ENCODE measurements around the gene CLDN14. TPM values are rescaled to one million over a fixed set of nuclear protein-coding genes. Genes with fewer than 3 reads are reported as not detected.

The CLDN14 gene
- polyA plus RNA-seq, 4 donors: 0.09 TPM; not detected in 3

DNA sequence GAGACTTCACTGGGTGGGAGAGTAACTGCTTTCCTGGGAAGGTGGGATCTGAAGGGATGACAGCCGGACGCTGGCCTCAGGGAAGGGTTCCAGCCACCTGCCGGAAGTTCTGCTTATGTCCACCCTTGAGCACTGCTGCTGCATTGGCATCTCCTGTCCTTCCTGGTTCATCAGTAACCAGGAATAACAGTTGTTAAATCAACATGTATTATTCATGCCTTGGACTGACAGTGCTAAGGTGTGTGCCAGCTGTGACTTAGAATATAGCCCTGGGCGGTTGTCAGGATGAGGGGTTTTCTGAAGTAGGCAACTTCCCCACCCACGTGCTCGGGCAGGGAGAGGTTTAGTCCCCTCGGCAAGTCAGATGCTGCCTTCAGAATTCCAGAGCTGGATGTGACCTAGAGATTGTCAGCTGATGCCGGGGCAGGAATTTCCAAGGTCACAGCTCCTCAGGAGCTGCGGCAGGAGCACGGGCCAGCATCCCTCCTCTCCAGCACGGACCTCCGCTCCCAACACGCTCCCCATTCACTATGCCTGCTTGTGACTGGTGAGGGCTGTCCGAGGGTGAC is 17.9 kb downstream of the CLDN14 start:
- H3K4me3 ChIP-seq (ENCODE audit: low read depth in 1 of 3, low read length in 3 of 3): no peak overlapping the region
- no peak overlapping the region for H3K27ac ChIP-seq (ENCODE audit: low read depth in 1 of 3, low read length in 2 of 3)
- H3K4me1 ChIP-seq (ENCODE audit: control insufficient read depth in 3 of 3, insufficient read depth in 2 of 3, low read depth in 1 of 3, low read length in 2 of 3): no peaks in the 10 kb centered on the region

DNA sequence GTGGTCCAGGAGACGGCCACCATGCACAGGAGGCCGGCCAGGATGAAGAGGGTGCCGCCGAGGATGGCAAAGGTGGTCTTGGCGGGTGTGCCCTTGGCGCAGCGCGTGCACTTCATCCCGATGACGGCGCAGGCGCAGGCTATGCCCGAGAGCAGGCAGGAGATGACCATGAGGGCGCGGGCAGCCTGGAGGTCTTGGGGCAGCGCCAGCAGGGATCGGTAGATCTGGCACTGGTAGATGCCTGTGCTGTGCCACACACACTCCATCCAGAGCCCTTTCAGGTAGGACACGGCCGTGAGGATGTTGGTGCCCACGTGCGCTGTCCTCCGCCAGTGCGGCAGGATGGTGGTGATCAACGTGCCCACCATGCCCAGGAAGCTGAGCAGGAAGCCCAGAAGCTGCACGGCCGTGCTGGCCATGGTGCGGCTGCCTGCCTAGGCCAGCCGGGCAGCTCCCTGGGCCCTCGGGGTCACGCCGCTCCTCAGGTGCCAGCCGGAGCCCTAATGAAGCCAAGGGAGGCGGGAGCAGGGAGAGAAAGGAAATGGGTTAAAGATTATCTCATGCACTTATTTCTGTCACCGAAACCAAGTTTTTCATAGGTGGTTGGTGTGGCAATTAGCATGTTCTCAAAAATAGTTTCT is 18.5 kb downstream of the CLDN14 start:
- Histone ChIP-seq H3K4me3 (ENCODE audit: low read depth in 1 of 3, low read length in 3 of 3) (no peak overlapping the region), H3K9me3 (ENCODE audit: control insufficient read depth in 2 of 2, insufficient read depth in 1 of 2, low read depth in 1 of 2, low read length in 1 of 2) (no peaks in the 10 kb centered on the region), H3K36me3 (ENCODE audit: control insufficient read depth in 3 of 3, insufficient read depth in 2 of 3, low read depth in 1 of 3, low read length in 3 of 3) (no peaks in the 10 kb centered on the region), H3K4me1 (ENCODE audit: control insufficient read depth in 3 of 3, insufficient read depth in 2 of 3, low read depth in 1 of 3, low read length in 2 of 3) (no peaks in the 10 kb centered on the region), H3K27me3 (ENCODE audit: control insufficient read depth in 3 of 3, insufficient read depth in 3 of 3, low read length in 3 of 3) (peaks cover 0 to 3% (median 0%) of the 10 kb centered on the region in 3 donors), H3K27ac (ENCODE audit: low read depth in 1 of 3, low read length in 2 of 3) (no peak overlapping the region)
- DNase-seq (no peak), FAIRE-seq (no peak)
- WGBS, 3 donors: 86 to 92% (median 89%) methylated on average over 34 of the region's 34 CpGs

More for the DNA sequence above, 17.9 kb downstream of the CLDN14 start:
- H3K27me3 ChIP-seq (ENCODE audit: control insufficient read depth in 3 of 3, insufficient read depth in 3 of 3, low read length in 3 of 3): peaks cover 0 to 3% (median 0%) of the 10 kb centered on the region in 3 donors
- no peaks in the 10 kb centered on the region for H3K36me3 ChIP-seq (ENCODE audit: control insufficient read depth in 3 of 3, insufficient read depth in 2 of 3, low read depth in 1 of 3, low read length in 3 of 3)
- no peaks in the 10 kb centered on the region for H3K9me3 ChIP-seq (ENCODE audit: control insufficient read depth in 2 of 2, insufficient read depth in 1 of 2, low read depth in 1 of 2, low read length in 1 of 2)
- FAIRE-seq (no peak), DNase-seq (no peak)
- 54 to 66% (median 61%) methylated on average over 14 of the region's 14 CpGs for WGBS, 3 donors

DNA sequence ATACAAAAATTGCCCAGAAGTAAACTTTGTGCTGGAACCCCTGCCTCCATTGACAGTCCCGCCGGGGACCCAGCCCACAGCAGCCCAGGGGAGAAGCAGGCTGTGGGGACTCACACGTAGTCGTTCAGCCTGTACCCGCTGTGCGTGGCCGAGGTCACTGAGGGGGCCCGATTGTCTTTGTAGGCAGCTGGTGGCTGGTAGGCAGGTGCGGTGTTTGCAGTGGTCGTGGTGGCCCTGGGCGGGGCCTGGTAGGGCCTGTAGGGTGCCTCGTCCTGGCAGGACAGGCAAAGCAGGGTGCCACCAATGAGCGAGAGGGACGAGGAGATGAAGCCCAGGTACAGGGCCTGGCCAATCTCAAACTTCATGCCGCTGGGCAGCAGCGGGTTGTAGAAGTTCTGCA is 19.1 kb downstream of the CLDN14 start:
- DNase-seq: no peak
- Histone ChIP-seq H3K27me3 (ENCODE audit: control insufficient read depth in 3 of 3, insufficient read depth in 3 of 3, low read length in 3 of 3) (peaks cover 0 to 3% (median 0%) of the 10 kb centered on the region in 3 donors), H3K36me3 (ENCODE audit: control insufficient read depth in 3 of 3, insufficient read depth in 2 of 3, low read depth in 1 of 3, low read length in 3 of 3) (no peaks in the 10 kb centered on the region), H3K9me3 (ENCODE audit: control insufficient read depth in 2 of 2, insufficient read depth in 1 of 2, low read depth in 1 of 2, low read length in 1 of 2) (no peaks in the 10 kb centered on the region), H3K4me1 (ENCODE audit: control insufficient read depth in 3 of 3, insufficient read depth in 2 of 3, low read depth in 1 of 3, low read length in 2 of 3) (no peaks in the 10 kb centered on the region), H3K27ac (ENCODE audit: low read depth in 1 of 3, low read length in 2 of 3) (no peak overlapping the region), H3K4me3 (ENCODE audit: low read depth in 1 of 3, low read length in 3 of 3) (no peak overlapping the region)
- no peak for FAIRE-seq
- WGBS, 3 donors: 83 to 87% (median 87%) methylated on average over 16 of the region's 16 CpGs

DNA sequence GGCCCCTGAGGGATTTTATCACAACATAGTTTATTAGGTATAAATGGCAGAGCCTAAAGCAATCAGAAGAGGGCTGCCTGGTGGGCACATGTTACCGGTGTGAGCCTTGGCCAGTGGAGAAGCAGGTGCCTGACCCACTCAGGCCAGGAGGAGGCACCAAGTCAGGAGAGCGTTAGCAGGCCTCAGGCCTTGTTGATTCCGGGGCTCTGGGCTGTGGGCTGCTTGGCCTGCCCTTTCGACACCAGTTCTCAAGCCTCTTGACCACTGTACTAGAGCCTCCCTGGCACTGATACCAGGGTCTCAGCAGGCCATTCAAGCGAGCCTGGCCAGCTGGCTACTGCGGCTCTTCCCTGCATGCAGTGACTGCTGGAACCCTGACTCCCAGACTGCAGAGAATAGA is 20.8 kb downstream of the CLDN14 start:
- FAIRE-seq (no peak), DNase-seq (no peak)
- Histone ChIP-seq H3K4me3 (ENCODE audit: low read depth in 1 of 3, low read length in 3 of 3) (no peak overlapping the region), H3K36me3 (ENCODE audit: control insufficient read depth in 3 of 3, insufficient read depth in 2 of 3, low read depth in 1 of 3, low read length in 3 of 3) (no peaks in the 10 kb centered on the region), H3K27me3 (ENCODE audit: control insufficient read depth in 3 of 3, insufficient read depth in 3 of 3, low read length in 3 of 3) (peaks cover 0 to 3% (median 0%) of the 10 kb centered on the region in 3 donors), H3K4me1 (ENCODE audit: control insufficient read depth in 3 of 3, insufficient read depth in 2 of 3, low read depth in 1 of 3, low read length in 2 of 3) (no peaks in the 10 kb centered on the region), H3K9me3 (ENCODE audit: control insufficient read depth in 2 of 2, insufficient read depth in 1 of 2, low read depth in 1 of 2, low read length in 1 of 2) (no peaks in the 10 kb centered on the region), H3K27ac (ENCODE audit: low read depth in 1 of 3, low read length in 2 of 3) (no peak overlapping the region)
- 92 to 96% (median 94%) methylated on average over 6 of the region's 6 CpGs for WGBS, 3 donors

DNA sequence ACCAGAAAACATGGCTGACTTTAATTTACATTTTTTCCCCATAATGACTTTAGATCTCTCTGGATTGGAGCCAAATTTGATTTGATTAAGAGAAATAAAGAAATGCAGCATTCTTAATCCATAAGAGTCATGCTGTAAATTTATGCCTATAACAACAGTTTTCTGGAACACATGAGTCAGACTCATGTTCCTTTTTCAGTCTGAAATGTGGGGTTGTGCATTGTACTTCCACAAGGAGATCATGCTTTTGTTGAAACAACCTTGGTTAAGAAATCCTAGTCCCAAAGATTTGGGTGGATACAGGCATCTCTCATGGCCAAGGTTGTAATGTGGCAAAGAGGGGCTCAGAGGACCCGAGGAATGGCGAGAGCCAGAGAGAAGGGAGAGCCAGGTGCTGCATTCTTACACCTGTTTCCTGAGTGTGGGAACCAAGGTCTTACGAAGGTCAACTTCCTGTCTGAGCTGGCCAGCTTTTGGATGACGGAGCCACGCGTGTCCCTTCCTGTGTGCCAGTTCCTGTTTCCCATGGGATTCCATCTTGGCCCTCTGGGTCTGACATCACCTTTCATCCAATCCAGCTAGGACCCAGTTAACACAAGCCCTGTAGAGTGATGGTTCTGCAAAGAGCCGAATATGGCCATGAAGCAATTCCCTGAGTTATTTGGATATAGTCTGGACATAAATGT is 23.1 kb downstream of the CLDN14 start:
- no peak for FAIRE-seq
- Histone ChIP-seq H3K36me3 (ENCODE audit: control insufficient read depth in 3 of 3, insufficient read depth in 2 of 3, low read depth in 1 of 3, low read length in 3 of 3) (no peaks in the 10 kb centered on the region), H3K27me3 (ENCODE audit: control insufficient read depth in 3 of 3, insufficient read depth in 3 of 3, low read length in 3 of 3) (no peaks in the 10 kb centered on the region), H3K9me3 (ENCODE audit: control insufficient read depth in 2 of 2, insufficient read depth in 1 of 2, low read depth in 1 of 2, low read length in 1 of 2) (no peaks in the 10 kb centered on the region), H3K4me1 (ENCODE audit: control insufficient read depth in 3 of 3, insufficient read depth in 2 of 3, low read depth in 1 of 3, low read length in 2 of 3) (no peaks in the 10 kb centered on the region), H3K4me3 (ENCODE audit: low read depth in 1 of 3, low read length in 3 of 3) (no peak overlapping the region), H3K27ac (ENCODE audit: low read depth in 1 of 3, low read length in 2 of 3) (no peak overlapping the region)
- WGBS, 3 donors: 71 to 86% (median 74%) methylated on average over 7 of the region's 7 CpGs
- DNase-seq: no peak

DNA sequence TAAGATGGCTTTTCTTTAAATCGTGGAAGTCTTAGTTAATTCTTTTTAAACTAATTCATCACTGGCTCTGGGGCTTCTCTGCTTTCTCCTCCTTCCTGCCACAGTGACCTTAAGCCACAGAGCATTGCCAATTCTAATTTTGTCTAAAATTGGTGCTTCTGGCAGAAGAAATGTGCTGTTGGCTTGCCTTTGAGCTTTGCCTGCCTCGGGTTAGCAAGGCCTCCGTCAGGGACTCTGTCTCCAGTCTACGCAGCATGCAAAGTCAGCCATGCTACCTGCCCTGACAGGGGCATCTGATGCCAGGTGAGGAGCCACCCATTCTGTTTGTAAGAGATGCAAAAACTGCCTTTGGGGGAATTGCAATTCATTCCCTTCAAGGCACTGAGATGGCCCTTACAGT is 25.2 kb downstream of the CLDN14 start:
- FAIRE-seq: no peak

DNA sequence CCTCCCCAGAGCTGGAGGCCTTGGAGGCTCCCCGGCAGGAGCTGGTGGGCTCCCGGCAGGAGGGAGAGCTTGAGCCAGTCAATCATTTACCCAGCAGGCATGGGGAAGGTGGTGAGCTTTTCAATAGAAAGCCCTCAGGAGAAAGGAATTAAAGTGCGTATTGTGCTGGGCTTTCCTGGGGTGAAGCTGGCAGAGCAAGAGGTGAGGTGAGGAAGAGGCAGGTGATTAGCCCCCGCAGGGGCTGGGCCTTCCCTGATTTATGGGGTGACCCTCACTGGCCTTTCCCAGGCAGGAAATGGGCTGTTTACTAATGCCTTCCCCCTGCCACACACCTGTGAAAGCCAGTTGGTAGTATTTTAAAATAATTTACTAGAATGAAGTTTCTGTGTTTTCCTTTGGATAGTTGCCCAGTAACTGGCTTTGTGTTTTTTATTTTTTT is 25.8 kb downstream of the CLDN14 start:
- Histone ChIP-seq H3K4me1 (ENCODE audit: control insufficient read depth in 3 of 3, insufficient read depth in 2 of 3, low read depth in 1 of 3, low read length in 2 of 3) (no peaks in the 10 kb centered on the region), H3K27ac (ENCODE audit: low read depth in 1 of 3, low read length in 2 of 3) (no peak overlapping the region), H3K9me3 (ENCODE audit: control insufficient read depth in 2 of 2, insufficient read depth in 1 of 2, low read depth in 1 of 2, low read length in 1 of 2) (no peaks in the 10 kb centered on the region), H3K36me3 (ENCODE audit: control insufficient read depth in 3 of 3, insufficient read depth in 2 of 3, low read depth in 1 of 3, low read length in 3 of 3) (no peaks in the 10 kb centered on the region), H3K27me3 (ENCODE audit: control insufficient read depth in 3 of 3, insufficient read depth in 3 of 3, low read length in 3 of 3) (no peaks in the 10 kb centered on the region), H3K4me3 (ENCODE audit: low read depth in 1 of 3, low read length in 3 of 3) (no peak overlapping the region)
- FAIRE-seq (no peak), DNase-seq (no peak)
- 16 to 42% (median 34%) methylated on average over 3 to 4 of the region's 4 CpGs for WGBS, 3 donors

More for the DNA sequence above, 25.2 kb downstream of the CLDN14 start:
- Histone ChIP-seq H3K9me3 (ENCODE audit: control insufficient read depth in 2 of 2, insufficient read depth in 1 of 2, low read depth in 1 of 2, low read length in 1 of 2) (no peaks in the 10 kb centered on the region), H3K4me3 (ENCODE audit: low read depth in 1 of 3, low read length in 3 of 3) (no peak overlapping the region), H3K4me1 (ENCODE audit: control insufficient read depth in 3 of 3, insufficient read depth in 2 of 3, low read depth in 1 of 3, low read length in 2 of 3) (no peaks in the 10 kb centered on the region), H3K27ac (ENCODE audit: low read depth in 1 of 3, low read length in 2 of 3) (no peak overlapping the region), H3K27me3 (ENCODE audit: control insufficient read depth in 3 of 3, insufficient read depth in 3 of 3, low read length in 3 of 3) (no peaks in the 10 kb centered on the region), H3K36me3 (ENCODE audit: control insufficient read depth in 3 of 3, insufficient read depth in 2 of 3, low read depth in 1 of 3, low read length in 3 of 3) (no peaks in the 10 kb centered on the region)
- 62 to 78% (median 74%) methylated on average over 4 of the region's 4 CpGs for WGBS, 3 donors
- DNase-seq: no peak

DNA sequence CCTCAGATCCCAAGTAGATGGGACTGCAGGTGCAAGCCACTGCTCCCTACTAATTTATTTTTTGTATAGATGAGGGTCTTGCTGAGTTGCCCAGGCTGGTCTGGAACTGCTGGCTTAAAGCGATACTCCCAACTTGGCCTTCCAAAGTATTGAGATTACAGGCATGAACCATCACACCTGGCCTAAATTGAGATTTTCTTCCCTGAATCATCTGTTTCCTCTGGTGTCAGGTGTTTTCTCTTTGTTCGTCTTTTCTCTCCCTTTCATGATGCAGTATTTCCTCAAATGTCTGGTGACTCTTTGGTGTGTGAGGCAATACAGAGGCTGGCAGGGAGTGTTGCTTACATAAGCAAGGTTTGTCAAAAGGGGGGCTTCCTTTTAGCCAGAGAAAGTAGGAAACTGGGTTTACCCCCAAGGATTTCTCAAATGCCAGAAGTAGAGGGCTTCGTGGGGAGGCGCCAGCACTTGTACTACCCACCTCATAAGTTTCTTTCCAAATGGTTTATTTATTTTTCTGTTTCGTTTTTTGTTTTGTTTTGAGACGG is 27.6 kb downstream of the CLDN14 start:
- Histone ChIP-seq H3K4me1 (ENCODE audit: control insufficient read depth in 3 of 3, insufficient read depth in 2 of 3, low read depth in 1 of 3, low read length in 2 of 3) (no peaks in the 10 kb centered on the region), H3K4me3 (ENCODE audit: low read depth in 1 of 3, low read length in 3 of 3) (no peak overlapping the region), H3K36me3 (ENCODE audit: control insufficient read depth in 3 of 3, insufficient read depth in 2 of 3, low read depth in 1 of 3, low read length in 3 of 3) (no peaks in the 10 kb centered on the region), H3K9me3 (ENCODE audit: control insufficient read depth in 2 of 2, insufficient read depth in 1 of 2, low read depth in 1 of 2, low read length in 1 of 2) (no peaks in the 10 kb centered on the region), H3K27me3 (ENCODE audit: control insufficient read depth in 3 of 3, insufficient read depth in 3 of 3, low read length in 3 of 3) (no peaks in the 10 kb centered on the region), H3K27ac (ENCODE audit: low read depth in 1 of 3, low read length in 2 of 3) (no peak overlapping the region)
- FAIRE-seq (no peak), DNase-seq (no peak)
- WGBS, 3 donors: 66 to 79% (median 73%) methylated on average over 6 of the region's 6 CpGs

Measured in small intestine (tissue), 7 donors.